ENCODE data around the gene ETNPPL.

- TF ChIP-seq CTCF (IDR thresholded peaks at IDR 0.05) (no peak), POLR2A (IDR thresholded peaks at IDR 0.05) (no peak)
Observed at GRCh38 chr4:108744307-108744706, 18.5 kb downstream of the ETNPPL start.
